Left lung (tissue), 10 donors: Measurements from ENCODE around the gene ZBTB5. TPM values are rescaled to one million over a fixed set of nuclear protein-coding genes. Genes with fewer than 3 reads are reported as not detected.

ENCODE experiments used
- ATAC-seq: fragments of 200-7000 bp; cut with Tn5 transposase; one replicate; pipeline ENCODE4 v1.9.1; 2020; ENCODE audit warnings: moderate library complexity
- DNase-seq, 4 donors: peaks; one replicate each; pipeline ENCODE4 v3.0.0-alpha.2; 2013 to 2020
- H3K27ac ChIP-seq, 2 donors: fragments of 200-600 bp; sonication (generic) in 1 of 2; one replicate each; pipeline versions ENCODE4 v1.5.0 to v1.8.0; 2020 to 2021
- H3K27me3 ChIP-seq, 2 donors: fragments of 200-600 bp; sonication (generic) in 1 of 2; one replicate each; pipeline versions ENCODE4 v1.5.0 to v1.8.0; 2020 to 2021
- H3K36me3 ChIP-seq, 2 donors: fragments of 200-600 bp; sonication (generic) in 1 of 2; one replicate each; pipeline versions ENCODE4 v1.5.0 to v1.8.0; 2020 to 2021
- H3K4me1 ChIP-seq, 2 donors: fragments of 200-600 bp; one replicate each; pipeline ENCODE4 v1.8.0; 2021
- H3K4me3 ChIP-seq, 2 donors: fragments of 200-600 bp; sonication (generic) in 1 of 2; one replicate each; pipeline versions ENCODE4 v1.5.0 to v1.8.0; 2020 to 2021; ENCODE audit warnings: mild to moderate bottlenecking in 1 of 2
- H3K9me3 ChIP-seq, 2 donors: fragments of 200-600 bp; sonication (generic) in 1 of 2; one replicate each; pipeline versions ENCODE4 v1.5.0 to v1.8.0; 2020 to 2021
- CTCF ChIP-seq, 2 donors: fragments of 200-600 bp; sonication (generic) in 1 of 2; IDR thresholded peaks; one replicate each; pipeline versions ENCODE4 v1.5.0 to v1.8.0; 2021; ENCODE audit warnings: antibody characterized with exemption in 2 of 2
- intact Hi-C, 2 donors: fragments of 100-400 bp; cut with DNase I; formaldehyde crosslinking; loops; one replicate each; pipeline versions ENCODE4 v1.11.2 to v1.14.2; 2022
- polyA plus RNA-seq, 6 donors: library from polyadenylated mRNA; unstranded; fragments of 120-200 nt; gene quantifications; one replicate each; pipeline ENCODE4 v1.2.1, GENCODE V29; 2013; ENCODE audit not compliant: insufficient read length in 6 of 6
- total RNA-seq, 2 donors: library from RNA; stranded (reverse); fragmentation: NEBNext Ultra II Directional; extraction: Animal tissue kit (Norgen Biotek cat#: 25700); gene quantifications; one replicate each; pipeline ENCODE4 v1.2.1, GENCODE V29; 2021
- donor health status: DM: no; HTN: yes; CAD: no.
- donor health status: DM: no; HTN: no; CAD: no.

Gene ZBTB5
- total and polyA plus RNA-seq, 8 donors: 7.5 to 28.5 (median 26.1) TPM

- Histone ChIP-seq H3K36me3 (peaks cover 0 to 40% of the 10 kb centered on the region in 2 donors), H3K27ac (no peak overlapping the region), H3K4me1 (peaks cover 18 to 30% of the 10 kb centered on the region in 2 donors), H3K27me3 (no peaks in the 10 kb centered on the region), H3K4me3 (no peak overlapping the region), H3K9me3 (no peaks in the 10 kb centered on the region)
- no peak for DNase-seq
- no peak for TF ChIP-seq CTCF (IDR thresholded peaks at IDR 0.05)
- intact Hi-C loops: no loop called here
- ATAC-seq: no peak
These were observed 40.5 kb downstream of the ZBTB5 start for GRCh38 chr9:37424686-37425297.

DNA sequence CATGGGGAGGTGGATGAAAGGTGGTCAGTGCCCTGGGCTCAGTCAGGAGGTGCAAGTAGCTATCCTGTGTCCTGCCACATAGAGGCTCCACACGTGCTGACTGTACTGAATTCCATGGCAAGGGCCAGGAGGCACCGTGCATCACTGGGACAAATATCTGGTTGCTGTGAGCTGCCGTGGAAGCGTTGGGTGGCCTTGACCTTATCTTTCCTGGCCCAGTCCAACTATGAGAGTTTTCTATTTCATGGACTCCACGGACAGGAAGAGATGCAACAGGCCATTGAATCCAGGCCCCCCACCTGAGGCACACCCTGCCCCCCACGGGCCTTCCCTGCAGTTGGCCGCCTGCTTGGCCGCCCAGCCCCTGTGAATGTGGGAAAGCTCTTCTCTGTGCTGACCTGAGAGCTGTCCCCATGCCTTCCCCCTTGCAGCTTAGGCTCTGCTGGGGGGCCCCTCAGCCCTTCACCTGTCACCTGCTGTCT is 41.0 kb downstream of the ZBTB5 start:
- intact Hi-C loops: no loop called here
- no peak for TF ChIP-seq CTCF (IDR thresholded peaks at IDR 0.05)
- ATAC-seq: no peak

DNA sequence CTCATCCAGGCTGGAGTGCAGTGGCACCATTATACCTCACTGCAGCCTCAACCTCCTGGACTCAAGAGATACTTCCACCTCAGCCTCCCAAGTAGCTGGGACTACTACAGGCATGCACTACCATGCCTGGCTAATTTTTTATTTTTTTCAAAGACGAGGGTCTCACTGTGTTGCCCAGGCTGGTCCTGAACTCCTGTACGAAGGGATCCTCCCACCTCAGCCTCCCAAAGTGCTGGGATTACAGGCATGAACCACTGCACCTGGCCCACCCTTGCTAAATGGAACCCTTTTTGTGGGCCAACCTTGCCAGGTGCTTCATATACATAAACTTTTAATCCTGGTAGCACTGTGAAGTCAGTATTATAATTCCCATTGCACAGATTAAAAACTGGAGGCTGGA is 41.7 kb downstream of the ZBTB5 start:
- H3K27me3 ChIP-seq: no peaks in the 10 kb centered on the region
- H3K36me3 ChIP-seq: peaks cover 0 to 27% of the 10 kb centered on the region in 2 donors
- ATAC-seq (no peak), DNase-seq (no peak)
- no peak for TF ChIP-seq CTCF (IDR thresholded peaks at IDR 0.05)
- peak overlapping the region; percentile 82 to 90 for H3K4me3 ChIP-seq
- intact Hi-C loops: no loop called here
- H3K4me1 ChIP-seq: peaks cover 18 to 30% of the 10 kb centered on the region in 2 donors
- H3K9me3 ChIP-seq: no peaks in the 10 kb centered on the region
- H3K27ac ChIP-seq: no peak overlapping the region

More for the DNA sequence above, 41.0 kb downstream of the ZBTB5 start:
- Histone ChIP-seq H3K4me3 (peak overlapping the region in 1 of 2 donors; percentile 90), H3K36me3 (peaks cover 0 to 34% of the 10 kb centered on the region in 2 donors), H3K9me3 (no peaks in the 10 kb centered on the region), H3K27me3 (no peaks in the 10 kb centered on the region), H3K27ac (no peak overlapping the region), H3K4me1 (peaks cover 18 to 30% of the 10 kb centered on the region in 2 donors)
- DNase-seq: no peak

DNA sequence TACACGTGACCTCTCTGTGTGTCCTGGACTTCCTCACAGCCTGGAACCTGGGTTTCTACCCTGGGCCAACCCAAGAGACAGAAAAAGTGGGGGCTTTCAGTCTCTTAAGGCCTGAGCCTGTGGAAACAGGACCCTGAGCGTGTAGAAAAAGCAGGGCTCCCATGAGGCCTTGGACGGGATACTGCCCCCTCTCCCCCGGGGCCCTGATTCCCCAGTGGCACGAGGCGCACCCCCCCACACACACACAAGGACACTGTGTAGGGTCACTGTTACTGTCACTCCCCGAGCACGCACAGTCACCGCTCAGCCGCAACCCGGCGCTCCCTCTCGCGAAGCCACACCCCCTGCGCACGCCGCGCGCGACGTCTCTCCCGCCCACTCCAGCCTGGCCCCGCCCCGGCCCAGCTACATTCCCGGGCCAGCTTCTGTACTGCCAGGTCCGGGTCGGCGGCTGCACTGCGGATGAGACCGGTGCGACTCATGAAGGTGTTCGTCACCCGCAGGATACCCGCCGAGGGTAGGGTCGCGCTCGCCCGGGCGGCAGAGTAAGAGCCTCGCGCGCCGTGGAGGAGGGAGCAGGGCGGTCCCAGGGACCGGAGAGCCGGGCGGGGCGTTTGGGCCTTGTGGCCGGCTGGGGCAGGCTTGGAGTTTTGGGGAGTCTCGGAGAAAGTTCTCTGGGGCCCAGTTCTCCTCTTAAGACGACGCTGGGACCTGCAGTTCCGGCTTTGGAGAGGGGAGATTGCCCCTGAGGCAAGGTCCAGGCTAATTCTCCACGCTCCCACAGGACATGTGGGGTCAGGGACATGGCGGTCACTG is 42.8 kb downstream of the ZBTB5 start, which contains the start of gene GRHPR:
Gene GRHPR (plus strand): TSS at position 408 of the 816 bp plus-strand sequence. CDS start 55 bp downstream, at position 463.
- H3K27me3 ChIP-seq: no peaks in the 10 kb centered on the region
- H3K36me3 ChIP-seq: peaks cover 0 to 17% of the 10 kb centered on the region in 2 donors
- no peak for TF ChIP-seq CTCF (IDR thresholded peaks at IDR 0.05)
- ATAC-seq (peak; percentile 99), DNase-seq (peak; percentile 73 to 100 (median 90))
- H3K9me3 ChIP-seq: no peaks in the 10 kb centered on the region
- H3K27ac ChIP-seq: peak within 1 kb of the TSS; percentile 77 to 85
- peak within 1 kb of the TSS; percentile 82 to 90 for H3K4me3 ChIP-seq
- intact Hi-C loops: no loop called here
- peaks cover 18 to 30% of the 10 kb centered on the region in 2 donors for H3K4me1 ChIP-seq

DNA sequence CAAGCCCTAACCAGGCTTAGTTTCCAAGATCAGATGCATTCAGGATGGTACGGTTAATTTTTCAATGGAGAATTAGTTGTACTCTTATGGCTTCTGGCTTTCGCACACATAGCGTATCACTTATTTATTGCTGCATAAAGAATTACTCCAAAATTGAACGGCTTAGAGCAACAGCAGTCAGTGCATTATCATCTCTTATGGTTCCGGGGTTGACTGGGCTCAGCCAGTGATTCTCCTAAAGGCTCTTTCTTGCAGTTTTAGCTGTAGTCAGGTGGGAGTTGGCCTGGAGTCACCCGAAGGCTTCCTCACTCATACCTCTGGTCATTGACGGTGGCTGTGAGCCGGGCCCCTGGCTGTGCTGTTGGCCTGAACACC is 43.3 kb downstream of the ZBTB5 start:
- H3K4me3 ChIP-seq: peak overlapping the region; percentile 82 to 90
- DNase-seq: no peak

More for the DNA sequence above, 43.3 kb downstream of the ZBTB5 start:
- H3K36me3 ChIP-seq: peaks cover 0 to 11% of the 10 kb centered on the region in 2 donors
- no peaks in the 10 kb centered on the region for H3K9me3 ChIP-seq
- no peaks in the 10 kb centered on the region for H3K27me3 ChIP-seq
- intact Hi-C loops: no loop called here
- peak; percentile 42 for ATAC-seq
- H3K27ac ChIP-seq: peak overlapping the region; percentile 77 to 85
- no peak for TF ChIP-seq CTCF (IDR thresholded peaks at IDR 0.05)
- H3K4me1 ChIP-seq: peaks cover 18 to 30% of the 10 kb centered on the region in 2 donors
